Mesendoderm (in vitro differentiated cells): ENCODE results near the gene SV2A.
"Not testable (repeated sequence)": the region's sequence is repeated elsewhere in the genome, so short reads cannot be mapped to it uniquely, and the experiment has no call there.

Experiments used
- DNase-seq: peaks from one replicate; pipeline ENCODE4 v3.0.0; 2013
- H2AK5ac ChIP-seq: 2 replicates; pipeline ENCODE4 v1.6.1; 2013; ENCODE audit warnings: low read length, inconsistent platforms
- H2BK120ac ChIP-seq: 2 replicates; pipeline ENCODE4 v1.6.1; 2013; ENCODE audit warnings: low read depth, mild to moderate bottlenecking, low read length, moderate library complexity, mixed read lengths
- H2BK15ac ChIP-seq: replicated peaks from 2 replicates; pipeline ENCODE4 v1.6.1; 2013; ENCODE audit warnings: low read depth, mild to moderate bottlenecking, moderate library complexity
- H2BK5ac ChIP-seq: 2 replicates; pipeline ENCODE4 v1.6.1; 2013; ENCODE audit warnings: low read length, inconsistent platforms
- H3K18ac ChIP-seq: 2 replicates; pipeline ENCODE4 v1.6.1; 2013; ENCODE audit warnings: mild to moderate bottlenecking, low read length, mixed read lengths
- H3K23ac ChIP-seq: one replicate; pipeline ENCODE4 v1.6.1; 2013; ENCODE audit warnings: low read length
- H3K27ac ChIP-seq: 2 replicates; pipeline ENCODE4 v1.5.1; 2013; ENCODE audit warnings: low read depth, mild to moderate bottlenecking, inconsistent platforms, low read length, moderate library complexity
- H3K27me3 ChIP-seq: 2 replicates; pipeline ENCODE4 v1.6.1; 2013; ENCODE audit warnings: low read length, control low read depth, mild to moderate bottlenecking, inconsistent platforms; ENCODE audit not compliant: insufficient read depth, poor library complexity
- H3K36me3 ChIP-seq: 2 replicates; pipeline ENCODE4 v1.6.1; 2013; ENCODE audit warnings: low read length, inconsistent platforms; ENCODE audit not compliant: control insufficient read depth, insufficient read depth
- H3K4ac ChIP-seq: one replicate; pipeline ENCODE4 v1.6.1; 2013; ENCODE audit warnings: low read depth, mild to moderate bottlenecking, low read length, moderate library complexity
- H3K4me1 ChIP-seq: 2 replicates; pipeline ENCODE4 v1.6.1; 2013; ENCODE audit warnings: low read depth, low read length, inconsistent platforms; ENCODE audit not compliant: control insufficient read depth
- H3K4me2 ChIP-seq: 2 replicates; pipeline ENCODE4 v1.6.1; 2013; ENCODE audit warnings: low read length
- H3K4me3 ChIP-seq: 2 replicates; pipeline ENCODE4 v1.5.1; 2013; ENCODE audit warnings: mild to moderate bottlenecking, low read length
- H3K56ac ChIP-seq: one replicate; pipeline ENCODE4 v1.6.1; 2013; ENCODE audit warnings: low read length
- H3K79me1 ChIP-seq: 2 replicates; pipeline ENCODE4 v1.6.1; 2013; ENCODE audit warnings: low read length, inconsistent platforms
- H3K79me2 ChIP-seq: 2 replicates; pipeline ENCODE4 v1.6.1; 2013; ENCODE audit warnings: mild to moderate bottlenecking, low read length; ENCODE audit not compliant: control insufficient read depth, insufficient read depth
- H3K9ac ChIP-seq: 2 replicates; pipeline ENCODE4 v1.6.1; 2013; ENCODE audit warnings: low read length, inconsistent platforms
- H4K5ac ChIP-seq: one replicate; pipeline ENCODE4 v1.6.1; 2013; ENCODE audit warnings: low read length
- H4K8ac ChIP-seq: one replicate; pipeline ENCODE4 v1.6.1; 2013; ENCODE audit warnings: low read depth, mild to moderate bottlenecking, control low read depth, low read length, moderate library complexity
- WGBS: extraction: QIAGEN DNeasy Blood & Tissue Kit; methylation state at CpG from one replicate; pipeline ENCODE4 v1.1.7; 2013; ENCODE audit warnings: low lambda C conversion rate, missing lambda C conversion rate; ENCODE audit not compliant: insufficient coverage; ENCODE audit errors: extremely low coverage; 5-methylcytosine and 5-hydroxymethylcytosine counted together

The SV2A gene

GRCh38 chr1:149942207-149942606, 24.6 kb upstream of the SV2A start:
- peak; percentile 81 for DNase-seq

GRCh38 chr1:149940427-149940826, 22.8 kb upstream of the SV2A start:
- Histone ChIP-seq H3K27me3 (no peaks in the 10 kb centered on the region), H2BK5ac (no peak overlapping the region), H3K18ac (no peak overlapping the region), H4K8ac (no peak overlapping the region), H3K4me1 (peaks cover 2% of the 10 kb centered on the region), H3K4me2 (no peak overlapping the region), H2BK15ac (no peak overlapping the region), H3K4ac (no peak overlapping the region), H3K23ac (no peak overlapping the region), H3K4me3 (no peak overlapping the region), H2BK120ac (no peak overlapping the region), H2AK5ac (no peak overlapping the region), H3K79me1 (no peaks in the 10 kb centered on the region), H3K9ac (no peak overlapping the region), H3K36me3 (peaks cover 5% of the 10 kb centered on the region), H3K56ac (peak overlapping the region; percentile 2), H4K5ac (no peak overlapping the region), H3K79me2 (no peaks in the 10 kb centered on the region), H3K27ac (no peak overlapping the region)
- no peak for DNase-seq
- no CpG with 5 or more reads among the region's 3 CpGs for WGBS

More at GRCh38 chr1:149942207-149942606, 24.6 kb upstream of the SV2A start:
- Histone ChIP-seq H2BK15ac (no peak overlapping the region), H2BK5ac (no peak overlapping the region), H3K9ac (no peak overlapping the region), H3K18ac (no peak overlapping the region), H3K27ac (no peak overlapping the region), H3K79me1 (no peaks in the 10 kb centered on the region), H4K8ac (no peak overlapping the region), H3K4me3 (no peak overlapping the region), H3K4ac (no peak overlapping the region), H3K56ac (peak overlapping the region; percentile 10), H3K79me2 (no peaks in the 10 kb centered on the region), H3K27me3 (no peaks in the 10 kb centered on the region), H4K5ac (no peak overlapping the region), H3K4me1 (peaks cover 2% of the 10 kb centered on the region), H2AK5ac (no peak overlapping the region), H3K4me2 (no peak overlapping the region), H2BK120ac (no peak overlapping the region), H3K23ac (no peak overlapping the region), H3K36me3 (peaks cover 5% of the 10 kb centered on the region)
- WGBS, result no CpG with 5 or more reads among the region's 5 CpGs

- not testable (repeated sequence) for H3K4me3 ChIP-seq, H3K27me3 ChIP-seq, H4K5ac ChIP-seq, H2AK5ac ChIP-seq, H3K36me3 ChIP-seq, H3K79me2 ChIP-seq, H3K18ac ChIP-seq, H4K8ac ChIP-seq, DNase-seq, H2BK15ac ChIP-seq, H2BK120ac ChIP-seq, H3K23ac ChIP-seq, H2BK5ac ChIP-seq, H3K4me1 ChIP-seq, H3K79me1 ChIP-seq, H3K4ac ChIP-seq
- H3K56ac ChIP-seq, result peak overlapping the region; percentile 92
- H3K27ac ChIP-seq, result peak overlapping the region; percentile 77
- H3K9ac ChIP-seq, result peak overlapping the region; percentile 73
- no CpG with 5 or more reads among the region's 13 CpGs for WGBS
- peak overlapping the region; percentile 75 for H3K4me2 ChIP-seq
These were observed 21.0 kb upstream of the SV2A start for GRCh38 chr1:149938668-149939003.

GRCh38 chr1:149937759-149938158, 20.1 kb upstream of the SV2A start:
- H3K36me3 ChIP-seq, result no peaks in the 10 kb centered on the region
- H3K27me3 ChIP-seq, result no peaks in the 10 kb centered on the region
- no peak overlapping the region for H4K8ac ChIP-seq
- no peak overlapping the region for H3K4ac ChIP-seq
- H3K79me2 ChIP-seq, result no peaks in the 10 kb centered on the region
- no peak overlapping the region for H2AK5ac ChIP-seq
- peaks cover 2% of the 10 kb centered on the region for H3K4me1 ChIP-seq
- no peaks in the 10 kb centered on the region for H3K79me1 ChIP-seq
- no peak overlapping the region for H3K9ac ChIP-seq
- no peak overlapping the region for H3K4me3 ChIP-seq
- H2BK5ac ChIP-seq, result no peak overlapping the region
- H2BK120ac ChIP-seq, result no peak overlapping the region
- no peak overlapping the region for H2BK15ac ChIP-seq
- DNase-seq, result no peak
- H3K56ac ChIP-seq, result no peak overlapping the region
- H4K5ac ChIP-seq, result no peak overlapping the region
- H3K18ac ChIP-seq, result no peak overlapping the region
- no peak overlapping the region for H3K23ac ChIP-seq
- no peak overlapping the region for H3K4me2 ChIP-seq
- H3K27ac ChIP-seq, result no peak overlapping the region

GRCh38 chr1:149936992-149937705, 19.5 kb upstream of the SV2A start:
- Histone ChIP-seq H3K4me2 (peak overlapping the region; percentile 64), H3K9ac (peak overlapping the region; percentile 38), H4K8ac (no peak overlapping the region), H3K27ac (no peak overlapping the region), H3K4me3 (no peak overlapping the region), H2BK5ac (no peak overlapping the region), H3K18ac (no peak overlapping the region), H4K5ac (no peak overlapping the region), H3K23ac (no peak overlapping the region), H3K4ac (peak overlapping the region; percentile 36), H2BK120ac (no peak overlapping the region), H3K36me3 (no peaks in the 10 kb centered on the region), H3K56ac (peak overlapping the region; percentile 17), H3K79me1 (no peaks in the 10 kb centered on the region), H3K79me2 (no peaks in the 10 kb centered on the region), H2BK15ac (no peak overlapping the region), H2AK5ac (no peak overlapping the region), H3K4me1 (peaks cover 2% of the 10 kb centered on the region), H3K27me3 (no peaks in the 10 kb centered on the region)
- peak; percentile 80 for DNase-seq
- no CpG with 5 or more reads among the region's 8 CpGs for WGBS
